H1 (cell line): ENCODE measurements around the gene TNFRSF8. TPM values are rescaled to one million over a fixed set of nuclear protein-coding genes. Genes with fewer than 3 reads are reported as not detected.
A peak's percentile ranks its signal among the peaks of the same experiment; 100 is the strongest.

Experiments
- CTCF ChIA-PET: fragments of 300-600 bp; sonication (Branson Sonifier 250); formaldehyde crosslinking; loops from one replicate; lab custom pipeline; 2021; ENCODE audit not compliant: partially characterized antibody; lab: Charles Lee
- POLR2A ChIA-PET: fragments of 300-600 bp; sonication (Branson Sonifier 250); formaldehyde crosslinking; loops from one replicate; lab custom pipeline; 2021; ENCODE audit warnings: inconsistent platforms; ENCODE audit not compliant: partially characterized antibody; lab: Charles Lee
- DNase-seq, 2 experiments: peaks; one replicate each; pipeline versions ENCODE4 v3.0.0 to v3.0.0-alpha.2; 2010 to 2022; ENCODE audit warnings: low spot score in 2 of 2, low read depth in 1 of 2, mixed read lengths in 1 of 2
- FAIRE-seq: peaks from 2 replicates; lab custom pipeline; 2011; peaks lifted over from hg19 to GRCh38; lab: Jason Lieb, UNC
- H2AFZ ChIP-seq: 2 replicates; pipeline ENCODE4 v1.8.1; 2012; ENCODE audit warnings: low read length, inconsistent platforms
- H2AK5ac ChIP-seq: 2 replicates; pipeline ENCODE4 v1.6.1; 2013; ENCODE audit warnings: low read depth, low read length
- H2BK120ac ChIP-seq: replicated peaks from 2 replicates; pipeline ENCODE3; 2013; ENCODE audit warnings: low read depth, low read length, inconsistent platforms
- H2BK12ac ChIP-seq: 2 replicates; pipeline ENCODE4 v1.6.1; 2013; ENCODE audit warnings: low read depth, low read length
- H2BK15ac ChIP-seq: 2 replicates; pipeline ENCODE4 v1.6.1; 2013; ENCODE audit warnings: low read length
- H2BK20ac ChIP-seq: 2 replicates; pipeline ENCODE4 v1.6.1; 2013; ENCODE audit warnings: low read length
- H2BK5ac ChIP-seq: 2 replicates; pipeline ENCODE4 v1.6.1; 2013; ENCODE audit warnings: low read depth, low read length
- H3K14ac ChIP-seq: 2 replicates; pipeline ENCODE4 v1.6.1; 2013; ENCODE audit warnings: inconsistent platforms; ENCODE audit not compliant: insufficient read length
- H3K18ac ChIP-seq: 2 replicates; pipeline ENCODE4 v1.6.1; 2013; ENCODE audit warnings: low read length; ENCODE audit errors: extremely low read depth
- H3K23ac ChIP-seq: 2 replicates; pipeline ENCODE4 v1.6.1; 2013; ENCODE audit warnings: inconsistent platforms; ENCODE audit not compliant: insufficient read length
- H3K23me2 ChIP-seq: 2 replicates; pipeline ENCODE4 v1.6.1; 2013; ENCODE audit warnings: low read depth, low read length
- H3K27ac ChIP-seq: 2 replicates; pipeline ENCODE4 v1.6.1; 2011; ENCODE audit warnings: low read depth, low read length, inconsistent platforms
- H3K27me3 ChIP-seq, 4 experiments: replicated peaks in 1 of 4; 1 replicate in 1 of 4; 2 replicates in 3 of 4; pipeline versions ENCODE4 v1.6.1 to v1.8.1; 2011 to 2013; ENCODE audit warnings: low read length in 3 of 4, mild to moderate bottlenecking in 3 of 4, inconsistent platforms in 2 of 4, mixed read lengths in 2 of 4, moderate library complexity in 1 of 4; ENCODE audit not compliant: control insufficient read depth in 3 of 4, insufficient read depth in 3 of 4; ENCODE audit errors: extremely low read depth in 1 of 4
- H3K36me3 ChIP-seq, 4 experiments: 2 replicates each; pipeline versions ENCODE4 v1.6.1 to v1.8.1; 2011 to 2013; ENCODE audit warnings: mild to moderate bottlenecking in 4 of 4, low read length in 3 of 4, moderate library complexity in 2 of 4, control low read depth in 1 of 4, inconsistent platforms in 1 of 4; ENCODE audit not compliant: insufficient read depth in 4 of 4, control insufficient read depth in 2 of 4
- H3K4ac ChIP-seq: replicated peaks from 2 replicates; pipeline ENCODE3; 2013; ENCODE audit warnings: low read length, low read depth, mixed read lengths, inconsistent platforms; ENCODE audit not compliant: insufficient read length
- H3K4me1 ChIP-seq, 4 experiments: replicated peaks in 1 of 4; 1 replicate in 1 of 4; 2 replicates in 3 of 4; pipeline versions ENCODE4 v1.6.1 to v1.8.1; 2011 to 2013; ENCODE audit warnings: low read length in 3 of 4, inconsistent platforms in 2 of 4, mixed read lengths in 1 of 4; ENCODE audit not compliant: insufficient read depth in 4 of 4, control insufficient read depth in 3 of 4
- H3K4me2 ChIP-seq, 2 experiments: 2 replicates each; pipeline versions ENCODE4 v1.6.1 to v1.8.1; 2011 to 2013; ENCODE audit warnings: low read depth in 2 of 2, low read length in 2 of 2, control low read depth in 1 of 2, inconsistent platforms in 1 of 2, mild to moderate bottlenecking in 1 of 2; ENCODE audit not compliant: insufficient read depth in 1 of 2
- H3K4me3 ChIP-seq, 4 experiments: fragments of 200-600, 300-600 bp in 1 of 4; sonication (generic), shearing (Covaris generic), sonication (Bioruptor Twin) in 1 of 4; 2 replicates each; pipeline versions ENCODE4 v1.5.1 to v1.8.1; 2011 to 2016; ENCODE audit warnings: low read length in 4 of 4, low read depth in 3 of 4, control low read depth in 2 of 4, inconsistent platforms in 2 of 4, mild to moderate bottlenecking in 2 of 4, mixed read lengths in 1 of 4, moderate library complexity in 1 of 4; ENCODE audit not compliant: insufficient read depth in 2 of 4; ENCODE audit errors: extremely low read depth in 1 of 4
- H3K56ac ChIP-seq: replicated peaks from 2 replicates; pipeline ENCODE3; 2013; ENCODE audit warnings: low read depth, mild to moderate bottlenecking, mixed read lengths, low read length, inconsistent platforms; ENCODE audit not compliant: insufficient read length
- H3K79me1 ChIP-seq: 2 replicates; pipeline ENCODE4 v1.6.1; 2013; ENCODE audit warnings: low read depth, low read length, control low read depth
- H3K79me2 ChIP-seq, 2 experiments: 2 replicates each; pipeline versions ENCODE4 v1.6.1 to v1.8.1; 2012 to 2013; ENCODE audit warnings: low read length in 2 of 2, mild to moderate bottlenecking in 2 of 2, inconsistent platforms in 1 of 2; ENCODE audit not compliant: insufficient read depth in 2 of 2, control insufficient read depth in 1 of 2
- H3K9ac ChIP-seq, 4 experiments: replicated peaks in 1 of 4; 1 replicate in 1 of 4; 2 replicates in 3 of 4; pipeline versions ENCODE4 v1.6.1 to v1.8.1; 2011 to 2013; ENCODE audit warnings: low read depth in 3 of 4, low read length in 3 of 4, control low read depth in 2 of 4, mild to moderate bottlenecking in 2 of 4, moderate library complexity in 2 of 4, inconsistent platforms in 1 of 4; ENCODE audit errors: extremely low read depth in 1 of 4
- H3K9me3 ChIP-seq, 2 experiments: 2 replicates each; pipeline versions ENCODE4 v1.6.1 to v1.8.1; 2012 to 2013; ENCODE audit warnings: mild to moderate bottlenecking in 2 of 2, moderate library complexity in 2 of 2, control low read depth in 1 of 2, inconsistent platforms in 1 of 2, low read depth in 1 of 2, low read length in 1 of 2, mixed read lengths in 1 of 2; ENCODE audit not compliant: insufficient read depth in 2 of 2
- H4K20me1 ChIP-seq, 2 experiments: replicated peaks in 1 of 2; 2 replicates each; pipeline versions ENCODE3 to v1.8.1; 2011 to 2013; ENCODE audit warnings: inconsistent platforms in 2 of 2, low read length in 2 of 2, mild to moderate bottlenecking in 1 of 2; ENCODE audit not compliant: insufficient read depth in 2 of 2, control insufficient read depth in 1 of 2
- H4K5ac ChIP-seq: 2 replicates; pipeline ENCODE4 v1.6.1; 2013; ENCODE audit warnings: low read length, low read depth, mixed read lengths, inconsistent platforms; ENCODE audit not compliant: insufficient read length
- H4K8ac ChIP-seq: 2 replicates; pipeline ENCODE4 v1.8.0; 2013; ENCODE audit warnings: mild to moderate bottlenecking, moderate library complexity, low read length, inconsistent platforms; ENCODE audit not compliant: insufficient read depth; ENCODE audit errors: extremely low read depth
- H4K91ac ChIP-seq: replicated peaks from 2 replicates; pipeline ENCODE3; 2013; ENCODE audit warnings: low read length, mixed read lengths, inconsistent platforms; ENCODE audit not compliant: insufficient read length
- FOSL1 ChIP-seq: IDR thresholded peaks from 2 replicates; pipeline ENCODE4 v1.6.1; 2011; ENCODE audit warnings: mild to moderate bottlenecking, low read depth, low read length, moderate library complexity; ENCODE audit not compliant: insufficient read depth
- KDM1A ChIP-seq: fragments of 200-600, 300-600 bp; sonication (generic); IDR thresholded peaks from 2 replicates; pipeline ENCODE4 v1.7.1; 2016; ENCODE audit warnings: mild to moderate bottlenecking, low read length, borderline replicate concordance
- WGBS, 2 experiments: shearing (Covaris generic) in 1 of 2; methylation state at CpG; one replicate each; pipeline versions ENCODE4 v1.1.6 to v1.1.7; 2013 to 2015; ENCODE audit warnings: low lambda C conversion rate in 2 of 2, mixed read lengths in 2 of 2, inconsistent platforms in 1 of 2, low coverage in 1 of 2, missing lambda C conversion rate in 1 of 2; ENCODE audit not compliant: insufficient replicate concordance in 2 of 2, insufficient coverage in 1 of 2, insufficient read length in 1 of 2; ENCODE audit errors: extremely low coverage in 1 of 2, missing lambda C conversion rate in 1 of 2; 5-methylcytosine and 5-hydroxymethylcytosine counted together
- polyA plus RNA-seq, 7 experiments: library from polyadenylated mRNA; depleted of rRNA in 3 of 7; stranded (reverse) in 5 of 7; unstranded in 2 of 7; fragments of >200 nt in 5 of 7; fragments of 200-250 nt in 2 of 7; gene quantifications; 1 replicate in 5 of 7; 2 replicates in 1 of 7; 4 replicates in 1 of 7; pipeline versions ENCODE4 v1.2.1 to v1.2.3, GENCODE V29; 2011 to 2013; ENCODE audit warnings: missing spikeins in 2 of 7, mixed read lengths in 2 of 7
- total RNA-seq: library from RNA; stranded (reverse); fragmentation: NEBNext Ultra II Directional; extraction: Animal tissue kit (Norgen Biotek cat#: 25700); gene quantifications from 2 replicates; pipeline ENCODE4 v1.2.1, GENCODE V29; 2021

The TNFRSF8 gene
- total and polyA plus RNA-seq, 2 of the 8 experiments (the other 6 are each of a cell fraction or from before 2014, with no cell fraction given): 23.2 to 32.7 TPM

DNA sequence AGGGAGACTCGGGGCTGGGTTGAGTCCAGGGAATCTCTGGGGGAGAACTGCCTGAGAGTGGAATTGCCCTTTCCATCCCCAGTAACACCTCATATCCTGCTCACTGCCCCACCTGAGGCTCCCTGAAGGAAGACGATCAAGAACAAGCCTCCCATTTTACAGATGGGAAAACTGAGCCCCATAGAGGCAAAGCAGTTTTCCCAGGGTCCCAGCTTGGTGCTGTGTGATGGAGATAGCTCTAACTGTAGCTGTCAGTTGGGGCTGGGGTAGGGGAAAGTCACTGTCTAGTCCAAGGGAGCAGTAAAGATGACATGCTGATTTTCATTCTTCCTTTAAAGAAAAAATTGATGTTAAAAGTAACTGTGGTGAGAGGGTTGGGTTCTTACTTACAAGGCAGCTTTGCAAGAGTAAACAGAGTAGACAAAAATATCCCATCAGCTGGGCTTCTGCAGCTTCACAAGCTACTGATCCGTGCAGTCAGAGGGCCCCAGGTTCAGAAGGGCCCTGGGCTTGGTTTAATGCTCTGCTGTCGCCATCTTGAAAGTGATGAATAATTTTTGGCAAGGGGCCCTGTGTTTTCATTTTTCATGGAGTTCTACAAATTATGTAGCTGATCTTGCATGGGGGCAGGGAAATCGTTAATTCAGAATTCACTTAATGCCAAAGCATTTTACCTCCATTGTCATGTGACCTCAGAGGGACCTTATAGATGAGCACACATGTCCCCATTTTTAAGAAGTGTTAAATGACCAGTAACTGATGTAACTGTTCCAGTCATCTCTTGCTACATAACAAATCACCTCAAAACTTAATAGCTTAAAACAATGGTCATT is 86.1 kb downstream of the TNFRSF8 start:
- WGBS, 2 experiments: 84% methylated on average over 5 of the region's 5 CpGs; no CpG with 5 or more reads in 1 of the 2 experiments
- Histone ChIP-seq H3K79me1 (no peaks in the 10 kb centered on the region), H2BK12ac (no peak overlapping the region), H3K27me3 (peaks cover 0 to 2% (median 0%) of the 10 kb centered on the region in 4 experiments; a peak in 1 of 7 replicates), H2BK20ac (no peak overlapping the region)
- POLR2A ChIA-PET: no interaction called here
- peak; percentile 70; the same call in 1 of the 2 replicates for TF ChIP-seq KDM1A
- TF ChIP-seq FOSL1: no peak
- TF ChIP-seq, all 59 proteins: peak for 1
- DNase-seq (no peak), FAIRE-seq (no peak)
- Histone ChIP-seq H3K36me3 (no peaks in the 10 kb centered on the region), H2AFZ (no peak overlapping the region), H3K23me2 (no peaks in the 10 kb centered on the region), H3K27ac (no peak overlapping the region), H4K5ac (no peak overlapping the region), H3K4me2 (no peak overlapping the region), H4K8ac (no peak overlapping the region), H3K4me1 (peaks cover 0 to 5% (median 3%) of the 10 kb centered on the region in 4 experiments; a peak in 5 of 7 replicates), H2BK5ac (no peak overlapping the region), H3K4ac (no peak overlapping the region), H3K9ac (no peak overlapping the region; a peak in 1 of 7 replicates), H3K23ac (no peak overlapping the region), H3K14ac (no peak overlapping the region), H3K4me3 (no peak overlapping the region), H2BK120ac (no peak overlapping the region), H3K9me3 (no peaks in the 10 kb centered on the region; a peak in 1 of 4 replicates), H4K91ac (no peak overlapping the region), H4K20me1 (no peaks in the 10 kb centered on the region), H3K18ac (no peak overlapping the region), H2AK5ac (no peak overlapping the region), H3K56ac (no peak overlapping the region), H3K79me2 (no peaks in the 10 kb centered on the region), H2BK15ac (no peak overlapping the region)
- CTCF ChIA-PET: interaction anchor here (0.9 to 9.2 kb wide), 8 partner anchors 12 to 94 kb away, joined by 3 to 79 read pairs (median 4); no protein-coding TSS in a partner anchor
